ENCODE data around the gene GAA. TPM values are rescaled to one million over a fixed set of nuclear protein-coding genes. Genes with fewer than 3 reads are reported as not detected.
A peak's percentile ranks its signal among the peaks of the same experiment; 100 is the strongest.

The GAA gene
- total and polyA plus RNA-seq, 2 donors (not counting 1 experiment from before 2014, with no cell fraction given), result 32.3 to 39.4 TPM

- Histone ChIP-seq H3K9me3 (ENCODE audit: control extremely low read depth in 1 of 3, control insufficient read depth in 2 of 3, insufficient read depth in 1 of 3, low read length in 2 of 3) (no peaks in the 10 kb centered on the region), H3K36me3 (replicated peaks in 1 of 2; ENCODE audit: control extremely low read depth in 1 of 2, control insufficient read depth in 1 of 2, extremely low read depth in 1 of 2, insufficient read depth in 2 of 2, low read length in 1 of 2) (no peaks in the 10 kb centered on the region), H4K20me1 (ENCODE audit: control insufficient read depth, insufficient read depth, low read length, poor library complexity, severe bottlenecking) (no peaks in the 10 kb centered on the region), H3K27me3 (replicated peaks in 1 of 4; ENCODE audit: control extremely low read depth in 1 of 4, control insufficient read depth in 3 of 4, insufficient read depth in 4 of 4, low read length in 3 of 4) (peaks cover 0 to 3% (median 0%) of the 10 kb centered on the region in 4 experiments), H3K9ac (ENCODE audit: low read length) (no peak overlapping the region), H3K27ac (ENCODE audit: low read length in 2 of 2) (no peak overlapping the region), H3K4me3 (ENCODE audit: control extremely low read depth in 1 of 5, extremely low read depth in 1 of 5, insufficient read depth in 1 of 5, low read depth in 2 of 5, low read length in 4 of 5) (no peak overlapping the region), H3K4me1 (ENCODE audit: control insufficient read depth in 2 of 2, insufficient read depth in 2 of 2, low read length in 2 of 2) (peaks cover 14 to 22% of the 10 kb centered on the region in 2 donors), H2AFZ (ENCODE audit: insufficient read depth, low read depth, low read length, poor library complexity, severe bottlenecking) (no peak overlapping the region), H3K4me2 (replicated peaks; ENCODE audit: low read depth, low read length, poor library complexity, severe bottlenecking) (no peak overlapping the region), H3K79me2 (ENCODE audit: control insufficient read depth, insufficient read depth, low read length) (no peaks in the 10 kb centered on the region)
- Mint-ChIP-seq H3K4me3 (no peak overlapping the region), H3K27me3 (no peaks in the 10 kb centered on the region), H3K9me3 (ENCODE audit: insufficient read depth) (no peaks in the 10 kb centered on the region), H3K27ac (no peak overlapping the region), H3K4me1 (peaks cover 24% of the 10 kb centered on the region)
- TF ChIP-seq EZH2 (IDR thresholded peaks at IDR 0.05; ENCODE audit: borderline replicate concordance, insufficient read depth, low read depth, low read length, poor library complexity, severe bottlenecking), result no peak
- TF ChIP-seq, protein P1, sequence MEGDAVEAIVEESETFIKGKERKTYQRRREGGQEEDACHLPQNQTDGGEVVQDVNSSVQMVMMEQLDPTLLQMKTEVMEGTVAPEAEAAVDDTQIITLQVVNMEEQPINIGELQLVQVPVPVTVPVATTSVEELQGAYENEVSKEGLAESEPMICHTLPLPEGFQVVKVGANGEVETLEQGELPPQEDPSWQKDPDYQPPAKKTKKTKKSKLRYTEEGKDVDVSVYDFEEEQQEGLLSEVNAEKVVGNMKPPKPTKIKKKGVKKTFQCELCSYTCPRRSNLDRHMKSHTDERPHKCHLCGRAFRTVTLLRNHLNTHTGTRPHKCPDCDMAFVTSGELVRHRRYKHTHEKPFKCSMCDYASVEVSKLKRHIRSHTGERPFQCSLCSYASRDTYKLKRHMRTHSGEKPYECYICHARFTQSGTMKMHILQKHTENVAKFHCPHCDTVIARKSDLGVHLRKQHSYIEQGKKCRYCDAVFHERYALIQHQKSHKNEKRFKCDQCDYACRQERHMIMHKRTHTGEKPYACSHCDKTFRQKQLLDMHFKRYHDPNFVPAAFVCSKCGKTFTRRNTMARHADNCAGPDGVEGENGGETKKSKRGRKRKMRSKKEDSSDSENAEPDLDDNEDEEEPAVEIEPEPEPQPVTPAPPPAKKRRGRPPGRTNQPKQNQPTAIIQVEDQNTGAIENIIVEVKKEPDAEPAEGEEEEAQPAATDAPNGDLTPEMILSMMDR (IDR thresholded peaks at IDR 0.05), result no peak
- DNase-seq (no peak), ATAC-seq (ENCODE audit: low read depth) (no peak)
- POLR2A ChIA-PET, result interaction anchor here (0.7 kb wide), 1 partner anchor 16 kb away, joined by 3 read pairs; no protein-coding TSS in a partner anchor
- intact Hi-C loops (cut with micrococcal nuclease), result loop anchor here (2.0 to 5.0 kb wide), 2 partner anchors 92 to 163 kb away; no protein-coding TSS in a partner anchor
- CTCF ChIA-PET, result no interaction called here
- 93% methylated on average over 21 of the region's 27 CpGs for WGBS (ENCODE audit: insufficient coverage)
These were observed 1.9 kb upstream of the GAA start for GRCh38 chr17:80099291-80100034.

DNA sequence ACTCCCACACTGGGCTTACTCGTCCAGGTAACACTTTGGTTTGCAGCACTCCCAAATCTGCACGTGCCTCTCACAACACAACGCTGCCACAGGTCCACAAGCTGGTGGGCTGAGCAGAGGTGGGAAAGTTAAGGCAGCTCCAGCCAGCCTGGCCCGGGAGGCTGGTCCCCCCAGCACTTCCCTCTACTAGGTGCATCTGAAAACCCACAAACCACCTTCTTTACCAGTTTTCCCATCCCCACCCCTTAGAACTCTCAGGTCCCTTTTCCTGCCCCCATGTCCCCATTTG lies 1.4 kb upstream of the GAA start:
- no peak overlapping the region for H3K4me3 Mint-ChIP-seq
- no peak overlapping the region for H3K4me3 ChIP-seq (ENCODE audit: control extremely low read depth in 1 of 5, extremely low read depth in 1 of 5, insufficient read depth in 1 of 5, low read depth in 2 of 5, low read length in 4 of 5)
- H3K79me2 ChIP-seq (ENCODE audit: control insufficient read depth, insufficient read depth, low read length), result no peaks in the 10 kb centered on the region
- no peaks in the 10 kb centered on the region for H4K20me1 ChIP-seq (ENCODE audit: control insufficient read depth, insufficient read depth, low read length, poor library complexity, severe bottlenecking)
- no peaks in the 10 kb centered on the region for H3K9me3 Mint-ChIP-seq (ENCODE audit: insufficient read depth)
- ATAC-seq (ENCODE audit: low read depth), result no peak
- peak overlapping the region; percentile 95 for H3K4me2 ChIP-seq (replicated peaks; ENCODE audit: low read depth, low read length, poor library complexity, severe bottlenecking)
- H3K27me3 ChIP-seq (replicated peaks in 1 of 4; ENCODE audit: control extremely low read depth in 1 of 4, control insufficient read depth in 3 of 4, insufficient read depth in 4 of 4, low read length in 3 of 4), result peaks cover 0 to 3% (median 0%) of the 10 kb centered on the region in 4 experiments
- H3K36me3 ChIP-seq (replicated peaks in 1 of 2; ENCODE audit: control extremely low read depth in 1 of 2, control insufficient read depth in 1 of 2, extremely low read depth in 1 of 2, insufficient read depth in 2 of 2, low read length in 1 of 2), result no peaks in the 10 kb centered on the region
- H2AFZ ChIP-seq (ENCODE audit: insufficient read depth, low read depth, low read length, poor library complexity, severe bottlenecking), result no peak overlapping the region
- no peaks in the 10 kb centered on the region for H3K27me3 Mint-ChIP-seq
- no peak overlapping the region for H3K9ac ChIP-seq (ENCODE audit: low read length)
- H3K4me1 ChIP-seq (ENCODE audit: control insufficient read depth in 2 of 2, insufficient read depth in 2 of 2, low read length in 2 of 2), result peaks cover 14 to 22% of the 10 kb centered on the region in 2 donors
- TF ChIP-seq, protein P1 (IDR thresholded peaks at IDR 0.05), result no peak
- TF ChIP-seq EZH2 (IDR thresholded peaks at IDR 0.05; ENCODE audit: borderline replicate concordance, insufficient read depth, low read depth, low read length, poor library complexity, severe bottlenecking), result no peak
- no peak for DNase-seq
- no peak overlapping the region for H3K27ac Mint-ChIP-seq
- H3K27ac ChIP-seq (ENCODE audit: low read length in 2 of 2), result no peak overlapping the region
- CTCF ChIA-PET, result interaction anchor here (0.7 kb wide), 1 partner anchor 263 kb away, joined by 3 read pairs; no protein-coding TSS in a partner anchor
- H3K9me3 ChIP-seq (ENCODE audit: control extremely low read depth in 1 of 3, control insufficient read depth in 2 of 3, insufficient read depth in 1 of 3, low read length in 2 of 3), result no peaks in the 10 kb centered on the region
- 72% methylated on average over 4 of the region's 4 CpGs for WGBS (ENCODE audit: insufficient coverage)
- POLR2A ChIA-PET, result no interaction called here
- H3K4me1 Mint-ChIP-seq, result peaks cover 24% of the 10 kb centered on the region
- intact Hi-C loops (cut with micrococcal nuclease), result loop anchor here (2.0 to 5.0 kb wide), 2 partner anchors 93 to 163 kb away; no protein-coding TSS in a partner anchor

Data from B cell (primary cell).